Activated naive CD8-positive, alpha-beta T cell treated with anti-CD3 and anti-CD28 coated beads, Interleukin-2, amount 50 U/mL, for 16 hours (primary cell): ENCODE measurements around the gene FHIP1B.

Experiments used
- DNase-seq: peaks from one replicate; pipeline ENCODE4 v3.0.0-alpha.2; 2020; ENCODE audit warnings: low read depth, low spot score

The FHIP1B gene

DNA sequence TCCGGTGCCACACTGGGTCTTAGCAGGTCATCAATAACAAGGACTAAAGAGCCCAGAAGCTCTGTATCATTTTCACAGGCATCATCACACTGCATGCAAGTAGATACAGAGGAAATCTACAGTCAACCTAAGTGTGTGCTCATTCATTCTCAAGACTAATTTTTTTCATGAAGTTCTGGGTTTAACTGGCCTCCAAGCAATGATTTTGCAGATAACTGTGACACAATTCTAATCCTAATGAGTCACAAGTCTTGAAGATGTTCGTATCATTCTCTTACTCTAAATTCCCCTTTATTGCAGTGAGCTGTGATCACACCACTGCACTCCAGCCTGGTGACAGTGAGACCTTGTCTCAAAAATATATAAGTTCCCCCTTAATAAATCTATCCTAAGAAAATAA, 33.0 kb downstream of the FHIP1B start:
- DNase-seq, result no peak

DNA sequence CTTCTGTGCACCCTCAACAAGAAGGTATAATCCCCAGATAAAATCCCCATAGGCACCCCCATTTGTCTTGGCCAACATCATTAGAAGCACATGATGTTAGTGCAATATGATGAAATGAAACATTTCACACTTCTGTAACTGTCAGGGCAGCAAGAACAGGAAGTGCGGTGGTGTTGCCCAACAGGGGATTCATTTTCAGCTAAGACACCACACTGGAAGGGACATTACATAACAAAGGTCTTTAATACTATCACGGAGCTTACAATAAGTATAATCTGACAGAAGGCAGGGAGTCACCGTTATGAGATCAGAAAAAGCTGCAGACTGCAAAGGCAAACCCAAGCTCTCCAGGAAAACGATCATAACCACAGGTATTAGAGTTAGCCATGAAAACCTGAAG, 33.5 kb downstream of the FHIP1B start:
- no peak for DNase-seq

DNA sequence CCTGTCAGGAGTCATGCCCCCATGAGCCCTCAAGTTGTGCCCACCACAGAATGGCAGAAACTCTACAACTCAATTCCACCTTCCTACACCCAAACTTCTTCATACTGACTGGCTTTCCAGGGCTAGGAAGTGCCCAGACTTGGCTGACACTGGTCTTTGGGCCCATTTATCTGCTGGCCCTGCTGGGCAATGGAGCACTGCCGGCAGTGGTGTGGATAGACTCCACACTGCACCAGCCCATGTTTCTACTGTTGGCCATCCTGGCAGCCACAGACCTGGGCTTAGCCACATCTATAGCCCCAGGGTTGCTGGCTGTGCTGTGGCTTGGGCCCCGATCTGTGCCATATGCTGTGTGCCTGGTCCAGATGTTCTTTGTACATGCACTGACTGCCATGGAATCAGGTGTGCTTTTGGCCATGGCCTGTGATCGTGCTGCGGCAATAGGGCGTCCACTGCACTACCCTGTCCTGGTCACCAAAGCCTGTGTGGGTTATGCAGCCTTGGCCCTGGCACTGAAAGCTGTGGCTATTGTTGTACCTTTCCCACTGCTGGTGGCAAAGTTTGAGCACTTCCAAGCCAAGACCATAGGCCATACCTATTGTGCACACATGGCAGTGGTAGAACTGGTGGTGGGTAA, 35.1 kb downstream of the FHIP1B start, which contains the start of gene OR52W1:
OR52W1 (plus strand) TSS at position 51 of the 637 bp plus-strand sequence; CDS start at position 51, 0 bp downstream.
- DNase-seq, result no peak

DNA sequence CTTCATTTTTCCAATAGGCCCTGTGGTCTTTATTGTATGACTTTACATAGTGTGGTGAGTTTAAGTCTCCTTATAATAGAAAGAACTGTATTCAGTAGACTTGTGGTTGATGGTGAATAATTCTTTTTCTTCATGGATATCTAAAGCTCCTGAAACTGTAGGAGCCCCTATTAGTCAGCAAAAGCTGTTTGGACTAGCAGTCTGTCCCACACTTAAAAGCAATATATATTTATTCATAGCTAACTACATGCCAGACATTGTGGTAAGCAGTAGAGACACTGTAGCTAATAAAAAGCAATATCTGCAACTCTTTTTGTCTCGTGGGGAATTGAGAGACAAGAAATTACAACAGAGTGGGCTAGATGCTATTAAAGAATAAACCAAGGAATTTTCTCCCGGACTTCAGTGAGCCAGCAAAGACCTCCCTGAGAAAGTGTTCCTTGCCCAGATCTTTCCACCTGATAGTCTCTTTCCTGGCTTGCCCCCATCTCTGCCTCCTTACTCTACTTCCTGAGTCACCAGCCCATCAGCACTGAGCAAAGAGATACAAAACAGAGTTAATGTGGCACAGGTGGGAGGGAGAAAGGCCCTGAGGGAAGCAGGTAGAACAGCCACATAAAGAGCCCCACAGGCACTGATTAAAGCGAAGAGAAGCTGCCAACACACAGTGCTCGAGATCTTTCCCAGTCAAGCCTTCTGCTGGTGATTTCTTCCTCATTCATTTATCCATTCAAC, 36.8 kb downstream of the FHIP1B start:
- no peak for DNase-seq

DNA sequence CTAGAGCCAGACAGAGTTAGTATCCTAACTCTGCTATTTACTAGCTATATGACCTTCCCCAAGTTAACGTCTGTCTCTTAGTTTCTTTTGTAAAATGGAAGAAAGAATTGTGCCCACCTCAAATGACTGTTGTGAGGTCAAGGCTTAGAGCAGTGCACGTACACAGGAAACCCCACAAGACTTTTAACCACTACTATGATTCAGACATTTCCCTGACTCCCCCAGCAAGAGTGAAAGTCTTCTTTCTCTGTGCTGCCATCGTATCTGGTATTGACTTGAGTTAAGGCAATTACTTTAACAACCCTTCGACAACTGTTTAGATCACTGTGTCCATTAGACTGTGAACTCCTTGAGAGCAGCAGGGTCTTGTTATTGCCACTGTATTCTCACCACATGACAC, 38.0 kb downstream of the FHIP1B start:
- DNase-seq, result no peak

DNA sequence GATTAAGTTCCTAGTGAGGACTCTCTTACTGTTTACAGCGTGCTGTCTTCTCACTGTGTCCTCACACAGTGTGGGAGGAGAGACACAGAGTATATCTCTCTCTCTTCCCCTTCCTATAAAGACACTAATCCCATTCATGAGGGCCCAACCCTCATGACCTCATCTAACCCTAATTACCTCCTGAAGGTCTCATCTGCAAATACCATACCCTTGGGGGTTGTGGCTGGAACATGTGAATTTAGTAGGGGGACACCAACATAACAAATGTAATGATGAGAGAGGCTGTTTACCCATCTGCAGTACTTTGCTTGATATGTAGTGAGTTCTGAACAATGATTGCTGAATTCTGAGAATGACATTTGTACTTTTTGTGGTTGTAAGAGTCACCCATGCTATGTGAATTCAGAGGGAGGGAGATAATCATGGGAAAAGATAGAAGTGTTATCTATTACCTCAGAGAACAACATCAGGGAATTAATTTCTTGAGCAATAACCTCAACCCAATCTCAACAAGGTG, 40.3 kb downstream of the FHIP1B start:
- DNase-seq, result no peak

DNA sequence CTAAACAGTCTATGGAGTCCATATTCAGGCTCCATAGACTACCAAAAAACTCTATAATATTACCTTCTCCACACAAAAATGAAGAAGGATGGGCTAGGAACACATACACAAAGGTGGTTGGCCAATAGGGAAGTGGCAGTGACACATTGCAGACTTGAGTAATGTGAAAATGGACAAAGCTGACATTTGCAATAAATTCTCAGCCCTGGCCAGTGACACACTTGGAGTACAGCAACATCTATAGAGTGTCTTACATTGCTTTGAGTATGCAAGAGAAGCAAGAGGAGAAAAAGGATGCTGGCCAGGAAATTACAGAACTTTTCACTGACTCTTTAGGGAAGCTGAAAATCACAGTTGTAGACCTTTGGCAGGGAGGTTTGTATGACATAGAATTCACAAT, 42.7 kb downstream of the FHIP1B start:
- DNase-seq, result no peak

DNA sequence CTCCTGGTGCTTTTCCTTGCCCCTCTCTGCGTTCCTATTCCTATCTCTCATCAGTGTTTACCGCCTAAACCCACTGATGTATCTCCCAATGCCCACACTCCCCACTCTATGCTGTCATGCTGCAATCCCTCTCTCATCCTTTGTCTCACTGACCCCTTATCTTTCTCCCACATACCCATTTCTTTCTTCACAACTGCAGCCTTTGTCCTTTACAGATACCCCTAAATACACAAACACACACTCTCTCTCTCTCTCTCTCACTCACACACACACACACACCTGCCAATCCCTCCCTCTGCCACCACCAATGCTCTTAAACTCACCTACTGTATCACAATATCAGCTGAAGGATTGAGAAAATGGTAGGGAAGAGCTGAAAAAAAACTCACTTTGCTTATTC, 59.0 kb downstream of the FHIP1B start:
- DNase-seq, result no peak

DNA sequence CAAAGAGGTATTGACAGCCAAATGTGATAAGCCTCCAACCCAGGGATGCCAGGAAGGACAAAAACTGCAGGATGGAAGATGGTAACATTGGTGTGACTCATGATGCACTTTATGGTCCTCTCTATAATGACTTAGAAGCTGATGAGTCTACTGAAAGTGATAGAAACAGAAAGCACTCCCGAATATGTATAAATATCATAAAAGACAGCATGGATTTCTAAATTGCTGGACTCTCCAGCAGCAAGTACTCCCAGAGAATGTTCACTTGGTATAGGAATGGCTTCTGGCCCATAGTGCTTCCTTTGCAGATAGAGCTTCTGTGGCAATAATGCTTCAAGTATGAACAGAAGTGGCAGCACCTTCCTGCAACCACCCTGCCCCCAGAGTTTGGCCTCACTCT, 64.2 kb downstream of the FHIP1B start, which contains the start of gene OR52B2:
OR52B2 (minus strand) TSS at position 101 of the 400 bp plus-strand sequence; CDS start at position 101, 0 bp downstream.
- no peak for DNase-seq
